Measurements from ENCODE around the gene XPR1.
A peak's percentile ranks its signal among the peaks of the same experiment; 100 is the strongest.

The XPR1 gene

GRCh38 chr1:180631766-180632325 lies at the start of gene XPR1:
Gene XPR1 (plus strand): TSS chr1:180632022. CDS start chr1:180632202, 180 bp downstream.
- DNase-seq (ENCODE audit: low spot score) = peak; percentile 100

GRCh38 chr1:180584869-180585268 lies 47.0 kb upstream of the XPR1 start:
- DNase-seq (ENCODE audit: low spot score) = no peak

- no peak for DNase-seq (ENCODE audit: low spot score)
Measured at GRCh38 chr1:180585994-180586359, 45.8 kb upstream of the XPR1 start.

GRCh38 chr1:180586671-180587155 lies 45.1 kb upstream of the XPR1 start:
- no peak for DNase-seq (ENCODE audit: low spot score)

GRCh38 chr1:180588121-180588520 lies 43.7 kb upstream of the XPR1 start:
- DNase-seq (ENCODE audit: low spot score) = no peak

- DNase-seq (ENCODE audit: low spot score) = no peak
Measured at GRCh38 chr1:180590889-180591288, 40.9 kb upstream of the XPR1 start.

GRCh38 chr1:180593382-180593781 lies 38.4 kb upstream of the XPR1 start:
- no peak for DNase-seq (ENCODE audit: low spot score)

GRCh38 chr1:180594723-180595122 lies 37.1 kb upstream of the XPR1 start:
- DNase-seq (ENCODE audit: low spot score) = no peak

GRCh38 chr1:180595966-180596365 lies 35.9 kb upstream of the XPR1 start:
- DNase-seq (ENCODE audit: low spot score) = no peak

GRCh38 chr1:180597520-180597919 lies 34.3 kb upstream of the XPR1 start:
- DNase-seq (ENCODE audit: low spot score) = no peak

GRCh38 chr1:180598333-180598974 lies 33.4 kb upstream of the XPR1 start:
- DNase-seq (ENCODE audit: low spot score) = no peak

GRCh38 chr1:180600343-180600742 lies 31.5 kb upstream of the XPR1 start:
- no peak for DNase-seq (ENCODE audit: low spot score)

GRCh38 chr1:180601512-180601911 lies 30.3 kb upstream of the XPR1 start:
- no peak for DNase-seq (ENCODE audit: low spot score)

GRCh38 chr1:180603223-180603849 lies 28.5 kb upstream of the XPR1 start:
- DNase-seq (ENCODE audit: low spot score) = no peak

GRCh38 chr1:180603850-180604226 lies 28.0 kb upstream of the XPR1 start:
- DNase-seq (ENCODE audit: low spot score) = no peak

GRCh38 chr1:180606155-180606554 lies 25.7 kb upstream of the XPR1 start:
- no peak for DNase-seq (ENCODE audit: low spot score)

- no peak for DNase-seq (ENCODE audit: low spot score)
Measured at GRCh38 chr1:180609643-180610555, 21.9 kb upstream of the XPR1 start.

GRCh38 chr1:180610556-180611015 lies 21.2 kb upstream of the XPR1 start:
- no peak for DNase-seq (ENCODE audit: low spot score)

- peak; percentile 34 for DNase-seq (ENCODE audit: low spot score)
Measured at GRCh38 chr1:180611016-180611930, 20.5 kb upstream of the XPR1 start.

- DNase-seq (ENCODE audit: low spot score) = no peak
Measured at GRCh38 chr1:180612632-180613031, 19.2 kb upstream of the XPR1 start.

GRCh38 chr1:180614730-180615129 lies 17.1 kb upstream of the XPR1 start:
- no peak for DNase-seq (ENCODE audit: low spot score)

Measured in globus pallidus (tissue), 1 donor.